GM19193 (cell line): ENCODE results near the gene KLHL25.

Source experiments
- POLR2A ChIP-seq: IDR thresholded peaks from 4 replicates; pipeline ENCODE4 v1.6.1; 2011; ENCODE audit not compliant: insufficient read depth, insufficient read length; ENCODE audit errors: extremely low read depth

Gene KLHL25

DNA sequence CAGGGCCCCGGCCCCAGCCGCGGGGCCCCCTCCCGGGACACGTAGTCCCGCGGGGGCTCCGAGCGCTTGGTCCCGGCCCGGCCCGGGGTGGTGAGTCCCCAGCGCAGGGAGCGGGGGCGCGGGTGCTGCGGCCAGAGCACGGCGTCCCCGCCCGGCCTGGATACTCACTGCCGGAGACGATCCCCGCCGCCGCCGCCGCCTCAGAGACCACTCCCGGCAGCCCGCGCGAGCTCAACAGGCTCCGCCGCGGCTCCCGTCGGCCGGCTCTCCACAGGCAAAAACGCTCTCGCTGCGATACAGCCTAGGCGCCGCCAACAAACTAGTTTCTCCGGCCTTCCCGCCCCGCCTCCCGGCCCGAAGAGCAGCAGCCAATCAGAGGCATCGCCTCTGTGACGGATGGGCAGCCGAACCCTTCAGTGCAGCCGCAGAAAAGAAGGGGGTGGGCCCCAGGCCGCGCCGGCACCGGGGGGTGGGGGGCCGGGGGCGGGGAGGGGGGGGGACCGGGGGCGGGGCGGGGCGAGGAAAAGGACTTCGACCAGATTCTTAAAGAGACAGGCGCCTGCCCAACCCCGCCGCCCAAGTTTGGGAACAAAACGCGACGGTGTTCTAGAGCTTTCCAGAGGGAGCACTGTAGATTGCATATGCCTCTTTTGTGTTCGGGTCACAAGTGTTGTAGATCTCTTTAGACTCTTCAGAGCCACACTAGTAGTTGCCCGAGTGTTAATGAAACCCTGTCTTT lies at the start of gene KLHL25:
KLHL25 (minus strand) TSS at position 328 of the 739 bp plus-strand sequence. CDS start 25,115 bp downstream, outside the sequence.
- TF ChIP-seq POLR2A = peak; percentile 70

GRCh38 chr15:85840802-85841152 lies 46.1 kb upstream of the KLHL25 start:
- no peak for TF ChIP-seq POLR2A

GRCh38 chr15:85840079-85840801 lies 45.5 kb upstream of the KLHL25 start:
- TF ChIP-seq POLR2A = no peak

DNA sequence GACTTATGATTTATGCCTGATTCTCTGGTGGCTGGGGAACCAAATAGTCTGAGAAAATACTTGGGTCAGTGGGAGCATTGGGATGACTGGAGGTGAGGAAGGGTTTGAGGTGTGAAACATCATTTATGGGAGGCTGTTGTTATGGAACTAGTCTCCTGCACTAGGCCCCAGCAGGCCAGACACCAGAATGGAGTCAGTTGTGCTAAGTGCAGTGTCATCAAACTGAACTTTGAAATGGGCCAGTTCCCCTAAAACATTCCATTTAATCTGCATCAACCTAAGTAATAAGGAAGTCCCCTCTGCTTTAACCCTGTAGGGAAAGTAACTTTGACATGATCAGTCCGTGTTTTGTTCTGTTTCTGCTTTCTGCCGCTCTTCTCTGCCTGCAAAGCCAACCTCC lies 44.9 kb upstream of the KLHL25 start:
- TF ChIP-seq POLR2A = no peak

- TF ChIP-seq POLR2A = no peak
Observed at GRCh38 chr15:85838655-85839054, 43.9 kb upstream of the KLHL25 start.

GRCh38 chr15:85837881-85838280 lies 43.2 kb upstream of the KLHL25 start:
- TF ChIP-seq POLR2A = no peak

DNA sequence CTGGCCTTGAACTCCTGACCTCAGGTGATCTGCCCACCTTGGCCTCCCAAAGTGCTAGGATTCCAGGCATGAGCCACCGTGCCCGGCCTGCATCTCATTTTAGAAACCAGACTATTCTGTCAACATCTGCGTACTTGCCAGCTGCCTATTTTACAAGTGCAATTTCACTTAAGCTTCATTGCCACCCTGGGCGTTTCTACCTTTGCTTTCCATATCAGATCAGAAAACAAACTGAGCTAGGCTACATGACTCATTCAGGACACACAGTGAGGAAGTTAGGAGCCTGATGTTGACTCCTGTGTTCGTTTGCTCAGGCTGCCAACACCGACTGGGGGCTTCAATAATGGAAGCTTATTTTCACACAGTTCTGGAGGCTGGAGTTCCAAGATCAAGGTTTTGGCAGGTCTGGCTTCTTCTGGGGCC lies 42.3 kb upstream of the KLHL25 start:
- TF ChIP-seq POLR2A = no peak

- no peak for TF ChIP-seq POLR2A
Observed at GRCh38 chr15:85834651-85835050, 39.9 kb upstream of the KLHL25 start.

DNA sequence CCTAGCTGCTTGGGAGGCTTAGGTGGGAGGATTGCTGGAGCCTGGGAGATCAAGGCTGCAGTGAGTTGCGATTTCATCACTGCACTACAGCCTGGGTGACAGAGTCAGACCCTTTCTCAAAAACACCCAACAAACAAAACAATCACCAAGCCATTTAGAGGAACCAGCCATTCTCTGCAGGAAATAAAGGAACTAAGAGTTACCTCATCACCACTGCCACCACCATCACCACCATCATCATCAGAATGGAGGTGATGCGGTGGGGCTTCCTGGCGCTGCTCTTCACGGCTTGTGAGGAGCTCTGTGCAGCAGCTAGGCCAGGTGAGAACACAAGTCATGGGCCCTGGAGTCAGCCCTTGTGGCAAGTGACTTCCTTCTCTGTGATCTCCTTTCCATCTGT lies 37.7 kb upstream of the KLHL25 start:
- no peak for TF ChIP-seq POLR2A

DNA sequence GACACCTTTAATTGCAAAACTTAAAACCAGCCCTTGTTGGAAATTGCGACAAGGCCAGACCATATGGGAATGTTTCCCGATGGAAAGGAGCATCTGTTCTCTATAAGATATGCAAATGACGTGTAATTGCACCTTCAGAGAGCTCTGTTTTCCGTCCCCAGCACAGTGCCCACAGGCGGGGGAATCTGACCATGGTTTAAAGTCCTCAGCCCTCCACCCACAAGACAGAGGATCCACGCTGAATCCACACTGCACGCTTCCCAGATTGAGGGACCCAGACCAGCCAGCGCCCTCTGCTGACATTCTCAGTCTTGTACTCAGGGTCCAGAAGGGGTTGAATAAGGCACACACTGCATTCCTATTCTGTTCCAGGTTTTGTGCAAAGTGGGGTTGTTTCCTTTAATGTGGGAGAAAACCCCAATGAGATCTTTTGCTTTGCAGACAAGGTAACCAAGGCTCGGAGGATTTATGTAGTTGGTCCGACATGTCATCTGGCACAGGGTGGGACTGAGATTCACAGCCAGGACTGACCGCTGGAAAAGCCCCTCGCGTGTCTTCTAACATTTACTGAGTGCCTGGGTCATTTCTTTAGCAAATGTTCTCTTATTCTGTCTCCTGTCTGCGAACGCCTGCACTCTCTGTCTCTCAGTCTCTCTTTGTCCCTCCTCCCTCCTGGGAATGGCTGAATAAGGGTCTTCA lies 36.8 kb upstream of the KLHL25 start:
- TF ChIP-seq POLR2A = no peak

- TF ChIP-seq POLR2A = no peak
Observed at GRCh38 chr15:85828874-85829273, 34.1 kb upstream of the KLHL25 start.

DNA sequence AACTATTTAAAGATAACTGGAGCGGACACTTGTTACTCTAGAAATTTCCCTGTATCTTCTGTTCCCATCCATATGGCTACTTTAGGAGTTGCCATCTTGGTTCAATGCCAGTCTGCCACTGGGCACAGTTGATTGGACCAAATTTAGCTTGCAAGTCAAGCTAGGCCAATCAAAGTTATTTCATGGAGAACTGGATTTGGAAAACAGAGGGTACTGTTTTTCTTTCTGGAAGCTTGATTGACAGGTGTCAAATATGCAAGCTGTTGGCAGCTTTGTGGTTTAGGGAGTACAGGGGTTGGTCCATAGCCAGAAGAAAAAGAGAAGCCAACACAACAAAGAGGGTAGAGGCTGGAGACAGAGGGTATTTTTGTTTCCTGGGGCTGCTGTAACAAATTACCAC lies 33.4 kb upstream of the KLHL25 start:
- no peak for TF ChIP-seq POLR2A

DNA sequence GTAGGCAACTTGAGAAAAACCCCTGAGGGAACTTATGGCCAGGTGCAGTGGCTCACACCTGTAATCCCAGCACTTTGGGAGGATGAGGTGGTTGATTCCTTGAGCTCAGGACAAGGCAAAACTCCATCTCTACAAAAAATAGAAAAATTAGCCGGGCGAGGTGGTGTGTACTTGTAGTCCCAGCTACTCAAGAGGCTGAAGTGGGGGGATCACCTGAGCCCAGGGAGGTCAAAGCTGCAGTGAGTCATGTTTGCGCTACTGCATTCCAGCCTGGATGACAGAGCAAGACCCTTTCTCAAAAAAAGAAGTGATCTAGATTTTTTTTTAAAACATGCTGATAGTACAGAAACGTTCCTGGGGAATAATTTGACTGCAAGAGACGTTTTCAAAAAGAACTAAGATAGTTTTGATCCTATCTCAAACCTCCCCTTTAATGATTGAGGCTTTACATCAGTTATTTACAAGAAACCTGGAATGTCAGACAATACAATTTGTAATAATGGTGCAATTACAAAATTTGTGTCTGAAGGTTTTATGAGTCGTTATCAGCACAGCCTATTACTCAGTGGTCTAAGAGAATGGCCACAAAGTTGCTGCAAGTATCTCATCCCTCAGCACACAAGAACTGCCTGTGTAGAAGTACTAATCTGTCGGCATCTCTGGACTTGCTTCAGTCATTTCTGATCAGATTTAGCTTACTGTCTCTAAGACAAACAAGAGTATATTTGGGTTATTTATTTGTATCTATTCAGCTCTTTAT lies 32.2 kb upstream of the KLHL25 start:
- TF ChIP-seq POLR2A = no peak

GRCh38 chr15:85825719-85826118 lies 31.0 kb upstream of the KLHL25 start:
- no peak for TF ChIP-seq POLR2A

GRCh38 chr15:85825118-85825517 lies 30.4 kb upstream of the KLHL25 start:
- TF ChIP-seq POLR2A = no peak
